ENCODE measurements around the gene PRKAG2. TPM values are rescaled to one million over a fixed set of nuclear protein-coding genes. Genes with fewer than 3 reads are reported as not detected.
A peak's percentile ranks its signal among the peaks of the same experiment; 100 is the strongest.

The PRKAG2 gene
- total RNA-seq, 1 donor from 2014 or later = 17.9 TPM

- DNase-seq (ENCODE audit: extremely low spot score, unreplicated experiment) = no peak
- peak overlapping the region; percentile 33 for H3K4me3 Mint-ChIP-seq
- peaks cover 18% of the 10 kb centered on the region for H3K4me1 Mint-ChIP-seq (ENCODE audit: unreplicated experiment)
- peak overlapping the region; percentile 48 for H3K27ac Mint-ChIP-seq
- H3K36me3 Mint-ChIP-seq = no peaks in the 10 kb centered on the region
- TF ChIP-seq CTCF (conservative IDR thresholded peaks at IDR 0.05) = no peak
- no peaks in the 10 kb centered on the region for H3K9me3 Mint-ChIP-seq
- H3K27me3 Mint-ChIP-seq = peaks cover 36% of the 10 kb centered on the region
Observed at GRCh38 chr7:151813997-151814396, 62.9 kb downstream of the PRKAG2 start.

DNA sequence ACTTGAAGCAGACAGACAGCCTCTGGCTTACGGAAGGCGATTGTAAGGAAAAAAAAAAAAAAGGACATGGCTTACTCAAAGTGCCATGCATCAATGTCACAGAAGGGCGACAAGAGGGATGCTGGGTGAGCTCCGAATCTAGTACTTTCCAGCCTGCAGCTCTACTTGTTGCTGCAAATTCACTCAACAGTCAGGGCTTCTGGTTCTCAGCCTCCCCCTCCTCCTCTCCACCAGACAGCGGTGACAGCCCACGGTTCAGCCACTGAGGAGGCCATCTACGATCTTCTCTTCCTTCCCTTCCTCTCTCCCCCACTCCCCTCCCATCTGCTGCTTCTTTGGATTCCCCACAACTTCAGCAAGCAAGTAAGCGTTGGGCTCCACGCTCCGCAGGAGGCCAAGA lies 63.5 kb downstream of the PRKAG2 start:
- H3K27me3 Mint-ChIP-seq = peaks cover 36% of the 10 kb centered on the region
- H3K27ac Mint-ChIP-seq = peak overlapping the region; percentile 48
- H3K4me1 Mint-ChIP-seq (ENCODE audit: unreplicated experiment) = peaks cover 18% of the 10 kb centered on the region
- H3K4me3 Mint-ChIP-seq = no peak overlapping the region
- no peaks in the 10 kb centered on the region for H3K36me3 Mint-ChIP-seq
- TF ChIP-seq CTCF (conservative IDR thresholded peaks at IDR 0.05) = no peak
- no peaks in the 10 kb centered on the region for H3K9me3 Mint-ChIP-seq
- DNase-seq (ENCODE audit: extremely low spot score, unreplicated experiment) = no peak

DNA sequence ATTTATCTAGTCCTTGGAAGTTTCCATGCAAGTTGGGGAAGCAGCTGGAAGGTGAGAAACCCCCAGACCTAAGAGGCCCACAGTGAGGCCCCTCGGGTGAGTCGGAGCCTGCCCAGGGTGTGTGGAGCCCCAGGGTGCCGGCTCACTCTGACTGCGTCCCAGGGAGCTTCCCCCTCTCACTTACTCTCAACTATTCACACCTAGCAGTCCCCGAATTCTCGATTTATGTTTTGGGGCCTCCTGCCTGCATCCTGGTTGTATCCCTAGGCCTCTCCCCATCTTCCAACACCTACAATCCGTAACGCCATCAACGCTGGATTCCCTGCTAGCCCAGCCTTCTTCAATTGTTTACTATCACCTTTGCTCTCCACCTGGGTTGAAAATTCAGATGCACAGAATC lies 63.9 kb downstream of the PRKAG2 start:
- Mint-ChIP-seq H3K4me3 (no peak overlapping the region), H3K9me3 (no peaks in the 10 kb centered on the region), H3K4me1 (ENCODE audit: unreplicated experiment) (peaks cover 22% of the 10 kb centered on the region), H3K36me3 (no peaks in the 10 kb centered on the region), H3K27ac (peak overlapping the region; percentile 48), H3K27me3 (peaks cover 38% of the 10 kb centered on the region)
- TF ChIP-seq CTCF (conservative IDR thresholded peaks at IDR 0.05) = no peak
- no peak for DNase-seq (ENCODE audit: extremely low spot score, unreplicated experiment)

DNA sequence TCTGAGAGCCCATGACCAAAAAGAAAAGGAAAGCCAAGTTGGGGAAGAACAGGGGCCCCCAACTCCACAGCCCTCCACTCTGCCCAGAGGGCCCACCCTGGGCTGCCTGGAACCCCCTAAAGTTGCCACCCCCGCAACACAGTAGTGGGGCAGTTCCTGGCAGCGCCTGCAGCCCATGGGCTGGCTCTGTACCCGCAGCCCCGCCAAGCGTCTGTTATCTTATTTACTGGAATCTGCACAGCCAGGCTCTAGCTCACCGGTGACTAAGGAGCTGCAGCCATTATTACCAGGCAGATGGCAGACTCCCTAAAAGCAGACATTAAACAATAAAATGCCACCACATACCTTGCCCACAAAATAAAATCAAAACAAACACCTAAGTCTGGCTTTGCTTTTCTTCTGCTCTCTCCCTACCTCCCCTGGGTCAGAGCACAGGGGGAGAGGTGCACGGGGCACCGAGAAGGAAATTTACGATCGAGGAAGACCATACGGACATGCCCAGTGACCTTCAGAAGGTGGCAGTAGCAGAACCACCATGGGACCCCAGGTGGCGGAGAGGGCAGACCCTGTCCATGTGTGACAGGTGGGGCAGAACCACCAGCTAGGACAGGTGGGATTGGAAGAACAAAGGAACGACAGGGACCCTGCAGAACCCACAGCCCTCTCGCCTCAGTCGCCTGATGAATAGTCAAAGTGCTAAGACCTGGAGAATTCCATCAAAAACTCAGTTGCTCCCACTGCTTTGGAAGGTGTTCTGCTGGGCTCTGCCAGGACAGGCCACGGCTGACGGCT lies 66.3 kb downstream of the PRKAG2 start:
- Mint-ChIP-seq H3K27me3 (peaks cover 30% of the 10 kb centered on the region), H3K9me3 (no peaks in the 10 kb centered on the region), H3K36me3 (no peaks in the 10 kb centered on the region), H3K27ac (no peak overlapping the region), H3K4me1 (ENCODE audit: unreplicated experiment) (peaks cover 24% of the 10 kb centered on the region), H3K4me3 (no peak overlapping the region)
- DNase-seq (ENCODE audit: extremely low spot score, unreplicated experiment) = no peak
- no peak for TF ChIP-seq CTCF (conservative IDR thresholded peaks at IDR 0.05)

GRCh38 chr7:151809864-151810170 lies 67.1 kb downstream of the PRKAG2 start:
- H3K36me3 Mint-ChIP-seq = no peaks in the 10 kb centered on the region
- H3K27ac Mint-ChIP-seq = no peak overlapping the region
- DNase-seq (ENCODE audit: extremely low spot score, unreplicated experiment) = no peak
- H3K27me3 Mint-ChIP-seq = peaks cover 31% of the 10 kb centered on the region
- TF ChIP-seq CTCF (conservative IDR thresholded peaks at IDR 0.05) = no peak
- no peak overlapping the region for H3K4me3 Mint-ChIP-seq
- H3K9me3 Mint-ChIP-seq = no peaks in the 10 kb centered on the region
- peaks cover 22% of the 10 kb centered on the region for H3K4me1 Mint-ChIP-seq (ENCODE audit: unreplicated experiment)

All from type B pancreatic cell (in vitro differentiated cells).